Measurements from ENCODE around the gene F13B. TPM values are rescaled to one million over a fixed set of nuclear protein-coding genes. Genes with fewer than 3 reads are reported as not detected.

The F13B gene, protein sequence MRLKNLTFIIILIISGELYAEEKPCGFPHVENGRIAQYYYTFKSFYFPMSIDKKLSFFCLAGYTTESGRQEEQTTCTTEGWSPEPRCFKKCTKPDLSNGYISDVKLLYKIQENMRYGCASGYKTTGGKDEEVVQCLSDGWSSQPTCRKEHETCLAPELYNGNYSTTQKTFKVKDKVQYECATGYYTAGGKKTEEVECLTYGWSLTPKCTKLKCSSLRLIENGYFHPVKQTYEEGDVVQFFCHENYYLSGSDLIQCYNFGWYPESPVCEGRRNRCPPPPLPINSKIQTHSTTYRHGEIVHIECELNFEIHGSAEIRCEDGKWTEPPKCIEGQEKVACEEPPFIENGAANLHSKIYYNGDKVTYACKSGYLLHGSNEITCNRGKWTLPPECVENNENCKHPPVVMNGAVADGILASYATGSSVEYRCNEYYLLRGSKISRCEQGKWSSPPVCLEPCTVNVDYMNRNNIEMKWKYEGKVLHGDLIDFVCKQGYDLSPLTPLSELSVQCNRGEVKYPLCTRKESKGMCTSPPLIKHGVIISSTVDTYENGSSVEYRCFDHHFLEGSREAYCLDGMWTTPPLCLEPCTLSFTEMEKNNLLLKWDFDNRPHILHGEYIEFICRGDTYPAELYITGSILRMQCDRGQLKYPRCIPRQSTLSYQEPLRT
- not detected for total RNA-seq

DNA sequence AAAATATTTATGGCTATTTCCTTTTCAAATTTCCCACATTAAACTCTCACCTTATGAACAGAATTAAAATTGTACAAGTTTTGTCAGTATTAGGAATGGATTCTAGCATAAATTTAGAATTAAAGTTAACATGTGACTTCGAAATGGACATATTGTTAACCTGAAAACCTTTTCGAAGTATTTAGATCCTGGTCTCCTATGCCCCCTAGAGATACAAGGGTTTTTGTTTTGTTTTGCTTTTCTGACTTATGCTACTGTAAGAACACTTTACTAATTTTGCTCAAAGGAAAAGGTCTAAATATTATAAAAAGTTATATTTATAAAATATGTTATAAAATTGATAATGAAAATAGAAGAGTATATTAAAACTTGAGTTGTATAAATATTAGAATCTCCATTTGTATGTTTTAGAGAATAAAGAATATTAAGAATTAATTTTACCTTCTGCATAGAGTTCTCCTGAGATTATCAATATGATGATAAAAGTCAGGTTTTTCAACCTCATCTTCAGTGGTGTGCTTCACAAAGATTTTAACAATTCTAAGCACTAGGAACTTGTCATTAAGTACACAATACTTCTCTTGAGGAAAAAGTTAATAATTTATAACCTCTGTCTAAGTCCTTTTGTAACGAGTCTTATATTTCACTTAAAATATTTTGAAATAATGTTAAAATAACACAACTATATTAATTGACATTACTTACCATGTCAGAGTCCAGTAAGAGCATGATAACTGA lies at the start of gene F13B:
TSS of gene F13B (minus strand) at position 542 of the 738 bp plus-strand sequence. CDS start at position 505, 37 bp downstream.
- Histone ChIP-seq H3K27ac (no peak within 1 kb of the TSS), H3K27me3 (no peaks in the 10 kb centered on the region), H3K9me3 (peaks cover 0 to 9% of the 10 kb centered on the region in 2 donors), H3K4me3 (no peak within 1 kb of the TSS), H3K36me3 (no peaks in the 10 kb centered on the region), H3K4me1 (no peaks in the 10 kb centered on the region)
- TF ChIP-seq, protein P1, sequence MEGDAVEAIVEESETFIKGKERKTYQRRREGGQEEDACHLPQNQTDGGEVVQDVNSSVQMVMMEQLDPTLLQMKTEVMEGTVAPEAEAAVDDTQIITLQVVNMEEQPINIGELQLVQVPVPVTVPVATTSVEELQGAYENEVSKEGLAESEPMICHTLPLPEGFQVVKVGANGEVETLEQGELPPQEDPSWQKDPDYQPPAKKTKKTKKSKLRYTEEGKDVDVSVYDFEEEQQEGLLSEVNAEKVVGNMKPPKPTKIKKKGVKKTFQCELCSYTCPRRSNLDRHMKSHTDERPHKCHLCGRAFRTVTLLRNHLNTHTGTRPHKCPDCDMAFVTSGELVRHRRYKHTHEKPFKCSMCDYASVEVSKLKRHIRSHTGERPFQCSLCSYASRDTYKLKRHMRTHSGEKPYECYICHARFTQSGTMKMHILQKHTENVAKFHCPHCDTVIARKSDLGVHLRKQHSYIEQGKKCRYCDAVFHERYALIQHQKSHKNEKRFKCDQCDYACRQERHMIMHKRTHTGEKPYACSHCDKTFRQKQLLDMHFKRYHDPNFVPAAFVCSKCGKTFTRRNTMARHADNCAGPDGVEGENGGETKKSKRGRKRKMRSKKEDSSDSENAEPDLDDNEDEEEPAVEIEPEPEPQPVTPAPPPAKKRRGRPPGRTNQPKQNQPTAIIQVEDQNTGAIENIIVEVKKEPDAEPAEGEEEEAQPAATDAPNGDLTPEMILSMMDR (IDR thresholded peaks at IDR 0.05), result no peak
- no peak for DNase-seq (ENCODE audit: low spot score)

DNA sequence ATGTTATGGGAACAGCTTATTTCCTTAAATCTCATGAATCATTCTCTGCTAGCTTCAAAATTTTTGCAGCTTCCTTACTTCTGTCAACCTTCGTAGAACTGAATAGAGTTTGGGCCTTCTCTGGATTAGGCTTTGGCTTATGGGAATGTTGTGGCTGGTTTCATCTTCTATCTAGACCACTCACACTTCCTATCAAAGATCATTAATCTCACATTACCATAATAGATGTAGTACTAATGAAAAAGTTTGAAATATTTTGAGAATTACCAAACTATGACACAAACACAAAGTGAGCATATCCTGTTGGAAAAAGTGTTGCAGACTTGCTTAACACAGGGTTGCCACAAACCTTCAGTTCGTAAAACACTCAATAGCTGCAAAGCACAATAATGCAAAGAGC lies 49.1 kb upstream of the F13B start:
- Histone ChIP-seq H3K4me1 (no peaks in the 10 kb centered on the region), H3K27ac (no peak overlapping the region), H3K27me3 (no peaks in the 10 kb centered on the region), H3K9me3 (no peaks in the 10 kb centered on the region), H3K4me3 (no peak overlapping the region), H3K36me3 (no peaks in the 10 kb centered on the region)
- TF ChIP-seq, protein P1 (IDR thresholded peaks at IDR 0.05), result no peak
- DNase-seq (ENCODE audit: low spot score), result no peak

DNA sequence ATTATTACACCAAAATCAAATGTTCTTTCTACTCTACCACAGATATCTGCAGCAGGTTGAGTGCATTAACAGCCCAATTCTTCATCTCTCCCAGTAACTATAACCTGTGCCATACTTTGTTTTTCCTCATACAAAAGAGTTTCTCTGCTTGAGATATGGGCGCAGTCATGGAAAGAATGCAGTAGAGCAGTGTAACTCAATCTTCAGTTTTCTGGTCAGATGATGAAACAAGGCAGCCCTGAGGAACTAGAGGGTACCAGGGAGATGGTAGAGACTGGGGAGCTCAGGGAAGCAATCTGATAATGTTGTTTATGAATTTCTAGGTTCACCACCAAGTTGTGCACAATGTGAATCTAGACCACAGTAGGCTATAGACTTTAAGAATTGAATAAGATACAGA lies 39.8 kb upstream of the F13B start:
- H3K27ac ChIP-seq, result no peak overlapping the region
- TF ChIP-seq, protein P1 (IDR thresholded peaks at IDR 0.05), result no peak
- no peak for DNase-seq (ENCODE audit: low spot score)
- no peak overlapping the region for H3K4me3 ChIP-seq
- no peaks in the 10 kb centered on the region for H3K27me3 ChIP-seq
- H3K9me3 ChIP-seq, result no peaks in the 10 kb centered on the region
- no peaks in the 10 kb centered on the region for H3K4me1 ChIP-seq
- no peaks in the 10 kb centered on the region for H3K36me3 ChIP-seq

DNA sequence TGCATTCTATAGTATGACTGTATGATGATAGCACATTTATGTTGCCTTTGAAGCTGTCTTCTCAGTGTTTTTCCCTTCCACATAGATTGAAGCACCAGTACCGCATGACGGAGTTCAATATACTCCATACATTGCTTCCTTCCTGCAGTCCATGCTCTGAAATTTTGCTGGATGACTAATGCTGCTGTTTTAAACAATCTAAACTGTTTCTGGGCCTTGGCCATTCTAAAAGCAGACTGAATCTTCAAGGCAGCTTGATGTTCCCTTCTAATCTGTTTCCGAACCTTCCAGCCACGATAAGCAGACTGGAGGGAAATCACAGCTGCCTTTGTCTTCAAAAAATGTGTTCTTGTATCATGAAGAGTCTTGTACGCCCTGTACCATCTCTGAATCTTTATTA lies 36.2 kb upstream of the F13B start:
- TF ChIP-seq, protein P1 (IDR thresholded peaks at IDR 0.05), result no peak
- no peak overlapping the region for H3K4me3 ChIP-seq
- H3K9me3 ChIP-seq, result no peaks in the 10 kb centered on the region

DNA sequence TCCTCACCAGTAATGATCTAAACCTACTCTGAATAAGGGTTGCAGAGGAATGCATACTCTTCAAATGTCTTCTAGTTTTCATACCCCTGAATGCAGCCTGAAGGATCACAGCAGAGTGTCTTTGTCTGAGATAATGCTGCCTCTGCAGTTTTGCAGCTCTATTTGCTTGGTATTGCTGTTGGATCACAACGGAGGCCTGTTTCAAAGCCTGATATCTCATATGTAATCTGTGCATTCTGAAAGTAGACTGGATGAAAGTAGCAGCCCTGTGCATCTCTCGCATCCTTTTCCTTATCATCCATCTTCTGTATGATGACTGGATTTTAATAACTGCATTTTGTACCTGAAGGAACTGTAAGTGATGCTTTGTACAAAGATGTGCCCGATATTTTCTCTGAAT lies 34.9 kb upstream of the F13B start:
- Histone ChIP-seq H3K9me3 (no peaks in the 10 kb centered on the region), H3K4me3 (no peak overlapping the region), H3K27me3 (no peaks in the 10 kb centered on the region), H3K36me3 (no peaks in the 10 kb centered on the region), H3K27ac (no peak overlapping the region), H3K4me1 (no peaks in the 10 kb centered on the region)
- no peak for DNase-seq (ENCODE audit: low spot score)
- TF ChIP-seq, protein P1 (IDR thresholded peaks at IDR 0.05), result no peak

More for the DNA sequence above, 36.2 kb upstream of the F13B start:
- no peak overlapping the region for H3K27ac ChIP-seq
- no peaks in the 10 kb centered on the region for H3K27me3 ChIP-seq
- H3K36me3 ChIP-seq, result no peaks in the 10 kb centered on the region
- no peaks in the 10 kb centered on the region for H3K4me1 ChIP-seq
- DNase-seq (ENCODE audit: low spot score), result no peak
